H9 (cell line): ENCODE data around the gene ZNF606. TPM values are rescaled to one million over a fixed set of nuclear protein-coding genes. Genes with fewer than 3 reads are reported as not detected.

ENCODE experiments used
- DNase-seq: peaks from one replicate; pipeline ENCODE4 v3.0.0-alpha.2; 2017
- H2AFZ ChIP-seq: one replicate; pipeline ENCODE4 v1.6.1; 2013; ENCODE audit warnings: mild to moderate bottlenecking, low read length, control low read depth, moderate library complexity
- H2AK5ac ChIP-seq: 2 replicates; pipeline ENCODE4 v1.6.1; 2013; ENCODE audit warnings: low read length, control low read depth, mixed read lengths; ENCODE audit not compliant: insufficient read length
- H2BK120ac ChIP-seq: one replicate; pipeline ENCODE4 v1.6.1; 2013; ENCODE audit warnings: low read depth, mild to moderate bottlenecking, low read length, control low read depth, inconsistent platforms; ENCODE audit not compliant: poor library complexity, severe bottlenecking
- H2BK12ac ChIP-seq: 2 replicates; pipeline ENCODE4 v1.6.1; 2013; ENCODE audit warnings: low read length, control low read depth, mixed read lengths, low read depth; ENCODE audit not compliant: insufficient read length
- H2BK15ac ChIP-seq: 2 replicates; pipeline ENCODE4 v1.6.1; 2013; ENCODE audit warnings: low read depth, low read length, control low read depth
- H2BK20ac ChIP-seq: one replicate; pipeline ENCODE4 v1.6.1; 2013; ENCODE audit warnings: low read depth, mild to moderate bottlenecking, low read length, control low read depth, inconsistent platforms; ENCODE audit not compliant: poor library complexity, severe bottlenecking
- H2BK5ac ChIP-seq: 2 replicates; pipeline ENCODE4 v1.6.1; 2013; ENCODE audit warnings: low read length, control low read depth, mixed read lengths; ENCODE audit not compliant: insufficient read length
- H3K14ac ChIP-seq: 2 replicates; pipeline ENCODE4 v1.6.1; 2013; ENCODE audit warnings: low read length, control low read depth; ENCODE audit not compliant: insufficient read depth
- H3K18ac ChIP-seq: 2 replicates; pipeline ENCODE4 v1.6.1; 2013; ENCODE audit warnings: low read depth, mild to moderate bottlenecking, mixed read lengths, low read length, control low read depth; ENCODE audit not compliant: insufficient read length
- H3K23ac ChIP-seq: 2 replicates; pipeline ENCODE4 v1.6.1; 2013; ENCODE audit warnings: low read length, control low read depth, mixed read lengths, low read depth; ENCODE audit not compliant: insufficient read length
- H3K23me2 ChIP-seq: 2 replicates; pipeline ENCODE4 v1.6.1; 2013; ENCODE audit warnings: low read depth, mild to moderate bottlenecking, mixed read lengths, low read length, control low read depth; ENCODE audit not compliant: insufficient read length, poor library complexity, severe bottlenecking
- H3K27ac ChIP-seq: 2 replicates; pipeline ENCODE4 v1.5.1; 2013; ENCODE audit warnings: low read length, control low read depth, mixed read lengths, low read depth; ENCODE audit not compliant: insufficient read length
- H3K27me3 ChIP-seq: 2 replicates; pipeline ENCODE4 v1.6.1; 2013; ENCODE audit warnings: low read length, control low read depth, inconsistent platforms; ENCODE audit not compliant: insufficient read depth
- H3K4ac ChIP-seq: 2 replicates; pipeline ENCODE4 v1.6.1; 2013; ENCODE audit warnings: low read depth, mild to moderate bottlenecking, control low read depth, inconsistent platforms, low read length, moderate library complexity
- H3K4me1 ChIP-seq: 2 replicates; pipeline ENCODE4 v1.6.1; 2013; ENCODE audit warnings: low read length, control low read depth, inconsistent platforms; ENCODE audit not compliant: insufficient read depth
- H3K4me2 ChIP-seq: 2 replicates; pipeline ENCODE4 v1.6.1; 2013; ENCODE audit warnings: low read length, control low read depth, mixed read lengths; ENCODE audit not compliant: insufficient read length, insufficient read depth
- H3K56ac ChIP-seq: 2 replicates; pipeline ENCODE4 v1.6.1; 2013; ENCODE audit warnings: low read depth, mild to moderate bottlenecking, mixed read lengths, low read length, control low read depth; ENCODE audit not compliant: insufficient read length
- H3K79me1 ChIP-seq: 2 replicates; pipeline ENCODE4 v1.6.1; 2013; ENCODE audit warnings: low read depth, mild to moderate bottlenecking, moderate library complexity, low read length, control low read depth, inconsistent platforms; ENCODE audit not compliant: insufficient read depth, poor library complexity, severe bottlenecking
- H3K79me2 ChIP-seq: 2 replicates; pipeline ENCODE4 v1.6.1; 2013; ENCODE audit warnings: low read length, control low read depth, inconsistent platforms; ENCODE audit not compliant: insufficient read depth
- H3K9ac ChIP-seq: 2 replicates; pipeline ENCODE4 v1.6.1; 2013; ENCODE audit warnings: low read length, control low read depth, mixed read lengths; ENCODE audit not compliant: insufficient read length; ENCODE audit errors: extremely low read depth
- H3K9me3 ChIP-seq: one replicate; pipeline ENCODE4 v1.6.1; 2013; ENCODE audit warnings: low read depth, low read length, inconsistent platforms; ENCODE audit not compliant: control insufficient read depth
- H3T11ph ChIP-seq: one replicate; pipeline ENCODE4 v1.6.1; 2013; ENCODE audit warnings: mild to moderate bottlenecking, low read length, control low read depth, inconsistent platforms
- H4K20me1 ChIP-seq: one replicate; pipeline ENCODE4 v1.6.1; 2013; ENCODE audit not compliant: control insufficient read depth, insufficient read length, insufficient read depth
- H4K5ac ChIP-seq: 2 replicates; pipeline ENCODE4 v1.6.1; 2013; ENCODE audit warnings: low read depth, mild to moderate bottlenecking, mixed read lengths, low read length, control low read depth; ENCODE audit not compliant: insufficient read length
- H4K8ac ChIP-seq: replicated peaks from 2 replicates; pipeline ENCODE4 v1.6.1; 2013; ENCODE audit warnings: low read length, control low read depth, mixed read lengths, low read depth; ENCODE audit not compliant: insufficient read length
- H4K91ac ChIP-seq: 2 replicates; pipeline ENCODE4 v1.6.1; 2013; ENCODE audit warnings: low read depth, mild to moderate bottlenecking, moderate library complexity, mixed read lengths, low read length, control low read depth; ENCODE audit not compliant: insufficient read length
- H3K27ac Mint-ChIP-seq, 3 experiments: 2 replicates in 2 of 3; 3 replicates in 1 of 3; pipeline ENCODE4 v1.8.0; 2020 to 2021; ENCODE audit warnings: mixed read lengths in 3 of 3, mild to moderate bottlenecking in 1 of 3, moderate library complexity in 1 of 3
- H3K27me3 Mint-ChIP-seq: 2 replicates; pipeline ENCODE4 v1.8.0; 2021; ENCODE audit warnings: low read depth, mild to moderate bottlenecking, moderate library complexity, mixed read lengths
- H3K36me3 Mint-ChIP-seq, 3 experiments: 2 replicates in 2 of 3; 3 replicates in 1 of 3; pipeline ENCODE4 v1.8.0; 2020 to 2021; ENCODE audit warnings: low read depth in 3 of 3, mixed read lengths in 3 of 3; ENCODE audit not compliant: insufficient read depth in 1 of 3
- H3K4me1 Mint-ChIP-seq, 2 experiments: 2 replicates each; pipeline ENCODE4 v1.8.0; 2020; ENCODE audit warnings: mixed read lengths in 2 of 2
- H3K4me3 Mint-ChIP-seq, 2 experiments: 2 replicates in 1 of 2; 3 replicates in 1 of 2; pipeline ENCODE4 v1.8.0; 2020 to 2021; ENCODE audit warnings: mild to moderate bottlenecking in 2 of 2, mixed read lengths in 2 of 2, moderate library complexity in 1 of 2
- H3K9me3 Mint-ChIP-seq, 2 experiments: 2 replicates in 1 of 2; 3 replicates in 1 of 2; pipeline ENCODE4 v1.8.0; 2020; ENCODE audit warnings: mild to moderate bottlenecking in 2 of 2, mixed read lengths in 2 of 2, moderate library complexity in 1 of 2
- WGBS: extraction: QIAGEN DNeasy Blood & Tissue Kit; methylation state at CpG from one replicate; pipeline ENCODE4 v1.1.7; 2013; ENCODE audit warnings: missing lambda C conversion rate, low lambda C conversion rate, mixed read lengths; ENCODE audit not compliant: insufficient read length; ENCODE audit errors: extremely low coverage; 5-methylcytosine and 5-hydroxymethylcytosine counted together
- total RNA-seq: library from RNA; stranded (reverse); gene quantifications from 2 replicates; pipeline ENCODE4 v1.2.1, GENCODE V29; 2021
- TF ChIP-seq, protein P1 (sequence below): fragments of 200-600 bp; sonication (generic); conservative IDR thresholded peaks from 3 replicates; pipeline ENCODE4 v1.8.0; 2021; ENCODE audit warnings: antibody characterized with exemption, mild to moderate bottlenecking

The ZNF606 gene
- total RNA-seq, 1 experiment from 2014 or later: 13.4 TPM

DNA sequence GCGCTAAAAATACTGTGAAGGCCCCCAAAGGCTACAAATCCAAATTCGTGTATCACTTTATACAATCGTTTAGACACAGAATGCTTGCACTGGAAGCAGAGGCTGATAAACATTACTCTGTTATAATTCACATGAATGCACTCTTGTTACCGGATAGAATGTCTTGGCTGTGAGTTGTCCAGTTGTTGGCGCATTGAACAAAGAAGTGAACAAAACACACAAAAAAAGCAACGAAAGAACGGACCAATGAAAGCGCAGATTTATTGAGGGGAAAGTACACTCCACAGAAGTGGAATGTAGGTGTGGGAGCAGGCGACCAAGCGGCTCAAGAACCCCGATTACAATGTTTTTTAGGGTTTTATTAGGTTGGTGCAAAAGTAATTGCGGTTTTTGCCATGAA, 66.9 kb downstream of the ZNF606 start:
- Histone ChIP-seq H3K79me1 (peaks cover 11% of the 10 kb centered on the region), H4K5ac (no peak overlapping the region), H4K91ac (no peak overlapping the region), H3K14ac (no peak overlapping the region), H3K56ac (no peak overlapping the region), H3K9ac (no peak overlapping the region), H2BK20ac (no peak overlapping the region), H3K79me2 (peaks cover 6% of the 10 kb centered on the region; the same call in 1 of the 2 replicates), H3K4me1 (no peaks in the 10 kb centered on the region), H3K23ac (no peak overlapping the region), H3K9me3 (no peaks in the 10 kb centered on the region), H2BK120ac (no peak overlapping the region), H3K27me3 (no peaks in the 10 kb centered on the region), H2BK5ac (no peak overlapping the region), H3K27ac (no peak overlapping the region), H4K20me1 (no peaks in the 10 kb centered on the region), H2AK5ac (no peak overlapping the region), H3K23me2 (peaks cover 6% of the 10 kb centered on the region), H3K4ac (no peak overlapping the region), H3K18ac (no peak overlapping the region), H2AFZ (no peak overlapping the region), H4K8ac (no peak overlapping the region), H2BK12ac (no peak overlapping the region), H3K4me2 (no peak overlapping the region), H2BK15ac (no peak overlapping the region), H3T11ph (no peak overlapping the region)
- peak overlapping the region; percentile 99 to 100; a peak in 3 of 5 replicates for H3K4me3 Mint-ChIP-seq
- peaks cover 50 to 70% (median 67%) of the 10 kb centered on the region in 3 experiments for H3K36me3 Mint-ChIP-seq
- WGBS: no CpG with 5 or more reads among the region's 12 CpGs
- H3K4me1 Mint-ChIP-seq: peaks cover 7 to 17% of the 10 kb centered on the region in 2 experiments; a peak in 3 of 4 replicates
- H3K27me3 Mint-ChIP-seq: no peaks in the 10 kb centered on the region; the same call in 1 of the 2 replicates
- H3K9me3 Mint-ChIP-seq: peaks cover 17 to 49% of the 10 kb centered on the region in 2 experiments
- H3K27ac Mint-ChIP-seq: peak overlapping the region in 1 of 3 experiments; percentile 2; a peak in 1 of 7 replicates
- DNase-seq: no peak
- TF ChIP-seq, protein P1, sequence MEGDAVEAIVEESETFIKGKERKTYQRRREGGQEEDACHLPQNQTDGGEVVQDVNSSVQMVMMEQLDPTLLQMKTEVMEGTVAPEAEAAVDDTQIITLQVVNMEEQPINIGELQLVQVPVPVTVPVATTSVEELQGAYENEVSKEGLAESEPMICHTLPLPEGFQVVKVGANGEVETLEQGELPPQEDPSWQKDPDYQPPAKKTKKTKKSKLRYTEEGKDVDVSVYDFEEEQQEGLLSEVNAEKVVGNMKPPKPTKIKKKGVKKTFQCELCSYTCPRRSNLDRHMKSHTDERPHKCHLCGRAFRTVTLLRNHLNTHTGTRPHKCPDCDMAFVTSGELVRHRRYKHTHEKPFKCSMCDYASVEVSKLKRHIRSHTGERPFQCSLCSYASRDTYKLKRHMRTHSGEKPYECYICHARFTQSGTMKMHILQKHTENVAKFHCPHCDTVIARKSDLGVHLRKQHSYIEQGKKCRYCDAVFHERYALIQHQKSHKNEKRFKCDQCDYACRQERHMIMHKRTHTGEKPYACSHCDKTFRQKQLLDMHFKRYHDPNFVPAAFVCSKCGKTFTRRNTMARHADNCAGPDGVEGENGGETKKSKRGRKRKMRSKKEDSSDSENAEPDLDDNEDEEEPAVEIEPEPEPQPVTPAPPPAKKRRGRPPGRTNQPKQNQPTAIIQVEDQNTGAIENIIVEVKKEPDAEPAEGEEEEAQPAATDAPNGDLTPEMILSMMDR: no peak
